Upper lobe of left lung (tissue), 4 donors: ENCODE data around the gene CD200R1.

Experiments
- CTCF ChIP-seq, 6 experiments: fragments of 450-650 bp in 4 of 6; fragments of 200-600 bp in 2 of 6; sonication (generic) in 2 of 6; IDR thresholded peaks; one replicate each; pipeline ENCODE4 v1.5.1; 2016 to 2019; ENCODE audit warnings: antibody characterized with exemption in 6 of 6
- EP300 ChIP-seq, 4 donors: sonication (generic); formaldehyde crosslinking; IDR thresholded peaks; one replicate each; pipeline ENCODE4 v1.5.1; 2017; ENCODE audit warnings: antibody characterized with exemption in 4 of 4, control low read depth in 2 of 4
- POLR2AphosphoS5 ChIP-seq, 2 donors: sonication (generic); formaldehyde crosslinking; IDR thresholded peaks; one replicate each; pipeline ENCODE4 v1.5.1; 2017; ENCODE audit warnings: antibody characterized with exemption in 2 of 2

- no peak for TF ChIP-seq CTCF (IDR thresholded peaks at IDR 0.05)
- no peak for TF ChIP-seq EP300 (IDR thresholded peaks at IDR 0.05)
- TF ChIP-seq POLR2AphosphoS5 (IDR thresholded peaks at IDR 0.05), result no peak
Observed at GRCh38 chr3:113006359-113007056, 31.6 kb upstream of the CD200R1 start.
